HEK293T (cell line): ENCODE results near the gene ZMIZ1.

Experiments used
- CTCF ChIA-PET: fragments of 350-600 bp; formaldehyde crosslinking; extraction: SDS; loops from one replicate; lab custom pipeline; 2021; ENCODE audit warnings: antibody characterized with exemption, inconsistent platforms; lab: Yijun Ruan, JAX
- POLR2A ChIA-PET: fragments of 350-600 bp; formaldehyde crosslinking; extraction: SDS; loops from one replicate; lab custom pipeline; 2020; ENCODE audit warnings: antibody characterized with exemption, inconsistent platforms; lab: Yijun Ruan, JAX
- DNase-seq: peaks from one replicate; pipeline ENCODE4 v3.0.0; 2012; ENCODE audit warnings: mixed read lengths; ENCODE audit errors: extremely low spot score
- ARNT ChIP-seq: fragments of 450-650 bp; IDR thresholded peaks from 2 replicates; pipeline ENCODE4 v1.6.1; 2017; ENCODE audit warnings: mild to moderate bottlenecking
- BHLHE40 ChIP-seq: fragments of 450-650 bp; IDR thresholded peaks from 2 replicates; pipeline ENCODE4 v1.6.1; 2016; ENCODE audit warnings: mild to moderate bottlenecking, moderate library complexity, borderline replicate concordance
- CTBP1 ChIP-seq: fragments of 450-650 bp; IDR thresholded peaks from 2 replicates; pipeline ENCODE4 v1.6.1; 2016; ENCODE audit warnings: borderline replicate concordance
- ELF4 ChIP-seq: fragments of 450-650 bp; IDR thresholded peaks from 2 replicates; pipeline ENCODE4 v1.6.1; 2017; ENCODE audit warnings: antibody characterized with exemption
- FOXA1 ChIP-seq: fragments of 450-650 bp; IDR thresholded peaks from 2 replicates; pipeline ENCODE4 v1.6.1; 2016; ENCODE audit warnings: mild to moderate bottlenecking
- FOXK2 ChIP-seq: fragments of 450-650 bp; IDR thresholded peaks from 2 replicates; pipeline ENCODE4 v1.6.1; 2016; ENCODE audit warnings: mild to moderate bottlenecking
- FOXM1 ChIP-seq: fragments of 450-650 bp; IDR thresholded peaks from 2 replicates; pipeline ENCODE4 v1.6.1; 2017; ENCODE audit warnings: mild to moderate bottlenecking, borderline replicate concordance
- HDGF ChIP-seq: fragments of 450-650 bp; IDR thresholded peaks from 2 replicates; pipeline ENCODE4 v1.6.1; 2017; ENCODE audit warnings: antibody characterized with exemption, borderline replicate concordance
- L3MBTL2 ChIP-seq: fragments of 450-650 bp; conservative IDR thresholded peaks from 2 replicates; pipeline ENCODE4 v1.6.1; 2016; ENCODE audit warnings: mild to moderate bottlenecking
- LEF1 ChIP-seq: fragments of 450-650 bp; IDR thresholded peaks from 2 replicates; pipeline ENCODE4 v1.6.1; 2017; ENCODE audit warnings: mild to moderate bottlenecking, borderline replicate concordance
- NFRKB ChIP-seq: fragments of 450-650 bp; IDR thresholded peaks from 2 replicates; pipeline ENCODE4 v1.6.1; 2016; ENCODE audit warnings: mild to moderate bottlenecking, moderate library complexity
- SP1 ChIP-seq: fragments of 450-650 bp; IDR thresholded peaks from 2 replicates; pipeline ENCODE4 v1.6.1; 2017
- SUZ12 ChIP-seq: fragments of 450-650 bp; IDR thresholded peaks from 2 replicates; pipeline ENCODE4 v1.6.1; 2016; ENCODE audit warnings: mild to moderate bottlenecking
- TARDBP ChIP-seq: fragments of 450-650 bp; IDR thresholded peaks from 2 replicates; pipeline ENCODE4 v1.6.1; 2016
- ZNF384 ChIP-seq: fragments of 450-650 bp; IDR thresholded peaks from 2 replicates; pipeline ENCODE4 v1.6.1; 2016
- TF ChIP-seq, protein P1 (sequence below): fragments of 450-650 bp; IDR thresholded peaks from 2 replicates; pipeline ENCODE4 v1.6.1; 2016

Gene ZMIZ1

DNA sequence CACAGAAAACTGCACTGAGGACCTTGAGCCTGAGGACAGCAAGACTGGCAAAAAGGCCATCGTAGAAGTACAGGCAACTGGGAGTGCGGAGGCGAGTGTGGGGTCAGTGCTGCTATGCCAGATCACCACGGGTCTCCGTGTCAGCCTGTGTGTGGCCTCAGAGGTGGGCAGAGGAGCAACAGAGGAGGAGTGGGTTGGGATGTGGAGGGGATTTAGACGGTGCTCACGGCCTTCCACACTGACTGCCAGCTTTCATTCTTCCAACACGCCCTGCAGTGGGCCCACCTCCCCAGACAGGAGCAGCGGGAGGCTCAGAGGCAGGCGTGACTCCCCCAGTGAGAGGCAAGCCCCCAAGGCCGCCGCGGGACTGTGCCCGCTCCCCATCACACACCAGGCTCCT is 17.0 kb upstream of the ZMIZ1 start:
- POLR2A ChIA-PET: no interaction called here
- CTCF ChIA-PET: no interaction called here
- no peak for TF ChIP-seq CTBP1
- no peak for TF ChIP-seq L3MBTL2
- TF ChIP-seq NFRKB: no peak
- no peak for TF ChIP-seq TARDBP
- TF ChIP-seq ELF4: no peak
- no peak for TF ChIP-seq HDGF
- no peak for TF ChIP-seq ZNF384
- no peak for TF ChIP-seq FOXM1
- TF ChIP-seq LEF1: no peak
- TF ChIP-seq BHLHE40: no peak
- TF ChIP-seq SUZ12: no peak
- no peak for TF ChIP-seq ARNT
- no peak for TF ChIP-seq FOXK2
- no peak for TF ChIP-seq SP1
- TF ChIP-seq, protein P1, sequence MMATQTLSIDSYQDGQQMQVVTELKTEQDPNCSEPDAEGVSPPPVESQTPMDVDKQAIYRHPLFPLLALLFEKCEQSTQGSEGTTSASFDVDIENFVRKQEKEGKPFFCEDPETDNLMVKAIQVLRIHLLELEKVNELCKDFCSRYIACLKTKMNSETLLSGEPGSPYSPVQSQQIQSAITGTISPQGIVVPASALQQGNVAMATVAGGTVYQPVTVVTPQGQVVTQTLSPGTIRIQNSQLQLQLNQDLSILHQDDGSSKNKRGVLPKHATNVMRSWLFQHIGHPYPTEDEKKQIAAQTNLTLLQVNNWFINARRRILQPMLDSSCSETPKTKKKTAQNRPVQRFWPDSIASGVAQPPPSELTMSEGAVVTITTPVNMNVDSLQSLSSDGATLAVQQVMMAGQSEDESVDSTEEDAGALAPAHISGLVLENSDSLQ: no peak
- no peak for TF ChIP-seq FOXA1
- no peak for DNase-seq

DNA sequence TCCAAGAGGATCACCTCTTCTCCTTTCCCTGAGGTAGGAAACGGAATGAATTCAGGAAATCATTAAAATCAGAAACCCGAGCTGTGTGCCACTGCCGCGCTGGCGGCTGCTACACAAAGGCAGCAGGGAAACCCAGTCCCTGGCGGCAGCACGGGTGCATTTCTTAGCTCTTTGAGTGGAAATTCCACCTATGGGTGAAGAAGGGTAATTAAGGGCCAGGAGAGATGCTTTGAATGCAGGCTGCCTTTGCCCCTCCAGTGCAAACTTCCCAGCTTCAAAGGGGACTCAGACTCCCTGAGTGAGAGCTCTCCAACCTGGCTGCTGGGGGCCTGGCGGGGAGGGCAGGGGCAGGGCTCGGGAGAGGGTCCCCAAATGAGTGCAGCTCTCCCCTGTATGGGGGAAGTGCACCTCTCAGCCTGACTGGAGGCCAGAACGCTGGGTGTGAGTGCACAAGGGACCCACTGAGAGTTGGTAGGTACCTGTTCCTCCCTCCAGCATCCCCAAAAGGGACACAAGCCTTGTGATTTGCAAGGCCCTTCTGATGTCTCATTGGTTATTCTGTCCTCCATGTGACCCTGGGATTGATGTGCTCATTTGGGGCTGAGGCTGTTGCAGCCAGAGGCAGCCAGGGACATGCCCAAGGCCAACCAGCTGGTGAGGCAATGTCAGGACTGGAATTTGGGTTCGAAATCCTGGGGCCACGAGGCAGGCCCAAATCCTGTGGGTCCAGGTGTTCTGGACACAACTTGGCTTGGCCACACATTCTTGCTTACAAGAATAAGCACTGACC is 16.3 kb upstream of the ZMIZ1 start:
- POLR2A ChIA-PET: no interaction called here

DNA sequence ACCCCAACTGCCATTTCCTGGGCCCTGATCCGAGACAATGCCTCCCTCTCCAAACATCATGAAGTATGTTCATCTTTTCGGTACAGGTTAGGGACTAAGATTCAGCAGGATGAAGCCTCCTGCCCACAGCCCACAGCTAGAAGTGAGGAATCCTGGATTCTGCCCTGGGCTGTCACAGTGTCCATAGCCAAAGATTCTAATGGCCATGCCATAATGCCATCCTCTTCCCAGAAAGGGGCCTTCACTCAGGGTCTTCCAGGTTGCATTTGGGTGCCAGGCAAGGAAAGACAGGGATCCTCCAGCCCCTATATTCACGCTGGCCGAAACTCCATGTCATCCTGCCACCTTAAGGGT is 15.7 kb upstream of the ZMIZ1 start:
- ChIA-PET CTCF (no interaction called here), POLR2A (no interaction called here)
- no peak for DNase-seq
- TF ChIP-seq SP1: no peak
- no peak for TF ChIP-seq LEF1
- TF ChIP-seq FOXA1: no peak
- TF ChIP-seq FOXM1: no peak
- no peak for TF ChIP-seq L3MBTL2
- no peak for TF ChIP-seq ELF4
- TF ChIP-seq BHLHE40: no peak
- TF ChIP-seq CTBP1: no peak
- no peak for TF ChIP-seq SUZ12
- no peak for TF ChIP-seq ARNT

More for the DNA sequence above, 16.3 kb upstream of the ZMIZ1 start:
- peak; percentile 46 for DNase-seq
- CTCF ChIA-PET: no interaction called here
- no peak for TF ChIP-seq FOXK2
- TF ChIP-seq HDGF: no peak
- no peak for TF ChIP-seq NFRKB
- TF ChIP-seq TARDBP: no peak
- TF ChIP-seq SP1: no peak
- TF ChIP-seq FOXA1: no peak
- TF ChIP-seq LEF1: no peak
- TF ChIP-seq, protein P1: no peak
- no peak for TF ChIP-seq ARNT
- TF ChIP-seq L3MBTL2: no peak
- no peak for TF ChIP-seq CTBP1
- no peak for TF ChIP-seq BHLHE40
- TF ChIP-seq SUZ12: no peak

DNA sequence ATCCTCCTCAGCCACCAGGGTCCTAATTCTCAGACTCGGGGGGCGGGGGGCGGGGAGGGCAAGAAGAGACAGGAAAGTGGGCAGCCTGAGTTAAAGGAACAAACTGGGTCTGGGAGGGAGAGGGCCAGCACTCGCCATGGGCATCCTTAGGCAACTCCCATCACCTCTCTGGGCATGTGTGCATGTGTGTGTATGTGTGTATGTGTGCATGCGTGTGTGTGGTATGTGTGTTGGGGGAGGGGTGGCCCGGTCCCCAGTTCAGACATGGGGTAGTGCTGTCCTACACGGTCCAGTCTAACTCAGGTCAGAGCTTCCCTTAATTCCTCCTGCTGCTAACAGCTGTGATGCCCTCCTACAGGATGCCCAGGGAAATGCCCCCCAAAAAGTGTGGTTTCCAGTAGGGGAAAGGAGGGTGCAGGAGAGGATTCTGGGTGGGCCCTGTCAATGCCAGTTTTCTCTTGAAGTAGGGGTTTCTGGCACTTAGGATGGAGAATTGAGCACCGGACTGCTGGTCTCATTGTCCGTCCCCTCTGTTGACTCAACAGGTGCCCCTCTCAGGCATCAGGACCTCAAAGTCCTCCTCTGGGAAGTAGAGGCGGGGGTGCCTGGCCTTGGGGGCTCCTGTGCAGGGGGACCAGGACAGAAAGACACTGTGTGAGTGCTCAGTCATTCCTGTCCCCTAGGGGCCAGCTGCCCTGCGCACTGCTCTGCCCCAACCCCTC is 15.1 kb upstream of the ZMIZ1 start:
- POLR2A ChIA-PET: no interaction called here
- no peak for TF ChIP-seq HDGF
- TF ChIP-seq ARNT: no peak
- TF ChIP-seq ELF4: no peak
- TF ChIP-seq, protein P1: no peak
- no peak for TF ChIP-seq CTBP1
- no peak for TF ChIP-seq FOXA1
- no peak for TF ChIP-seq SP1
- no peak for TF ChIP-seq TARDBP
- TF ChIP-seq LEF1: no peak
- TF ChIP-seq FOXK2: no peak
- no peak for TF ChIP-seq NFRKB
- no peak for TF ChIP-seq L3MBTL2
- TF ChIP-seq SUZ12: no peak
- TF ChIP-seq ZNF384: no peak
- no peak for TF ChIP-seq BHLHE40
- no peak for TF ChIP-seq FOXM1
- no peak for DNase-seq
- CTCF ChIA-PET: no interaction called here

DNA sequence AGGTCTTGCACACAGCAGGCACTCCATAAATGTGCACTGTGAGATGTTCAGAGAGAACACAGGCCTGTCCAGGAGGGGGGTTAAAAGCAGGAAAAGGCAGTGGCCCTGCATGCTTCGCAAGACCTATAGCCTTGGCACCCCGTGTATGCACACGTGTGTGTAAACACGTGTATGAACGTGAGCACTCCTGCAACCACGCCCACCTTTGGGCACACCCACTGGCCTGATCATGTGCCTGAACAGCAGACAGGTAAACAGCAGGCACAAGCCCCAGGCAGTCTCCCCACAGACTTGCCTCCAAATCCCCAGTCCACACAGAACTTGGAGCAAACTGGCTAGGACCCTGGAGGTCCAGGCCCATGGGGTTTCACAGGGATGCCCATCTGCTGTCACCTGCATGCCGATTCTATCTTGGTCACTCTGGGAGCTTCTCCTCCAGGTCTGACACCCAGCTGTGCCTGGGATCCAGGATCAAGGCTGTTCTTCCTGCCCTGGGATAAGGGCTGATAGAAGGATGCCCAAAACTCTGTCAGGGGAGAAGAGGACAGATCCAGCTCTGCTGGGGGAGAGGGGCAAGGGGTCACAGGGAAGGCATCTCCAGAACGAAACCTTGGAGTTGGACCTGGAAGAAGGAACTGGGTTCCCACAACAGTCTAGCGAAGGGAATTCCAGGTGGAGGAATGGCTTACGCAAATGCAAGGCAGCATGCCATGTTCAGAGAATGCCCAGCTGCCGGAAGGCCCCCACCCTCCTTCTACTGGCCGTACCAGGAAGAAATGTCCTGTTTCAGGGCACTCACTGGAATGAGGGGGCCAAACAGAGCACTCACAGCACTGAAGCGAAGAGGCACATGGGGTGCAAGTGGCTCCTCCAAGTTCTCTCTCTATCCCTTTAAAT is 14.3 kb upstream of the ZMIZ1 start:
- ChIA-PET POLR2A (no interaction called here), CTCF (no interaction called here)

More for the DNA sequence above, 14.3 kb upstream of the ZMIZ1 start:
- no peak for DNase-seq
- TF ChIP-seq BHLHE40: no peak
- TF ChIP-seq LEF1: no peak
- TF ChIP-seq FOXA1: no peak
- no peak for TF ChIP-seq FOXM1
- no peak for TF ChIP-seq L3MBTL2
- TF ChIP-seq SP1: no peak
- no peak for TF ChIP-seq ELF4
- TF ChIP-seq NFRKB: no peak
- TF ChIP-seq SUZ12: no peak
- TF ChIP-seq CTBP1: no peak
- TF ChIP-seq ZNF384: no peak
- TF ChIP-seq, protein P1: no peak
- TF ChIP-seq HDGF: no peak
- TF ChIP-seq ARNT: no peak
- TF ChIP-seq FOXK2: no peak
- TF ChIP-seq TARDBP: no peak
